Stimulated activated CD4-positive, alpha-beta T cell treated with anti-CD3 and anti-CD28 coated beads, TNF-alpha, amount 100 ng/mL, for 4 hours (primary cell): ENCODE measurements around the gene PDE6A.

ENCODE experiments used
- DNase-seq, 3 experiments: peaks; one replicate each; pipeline ENCODE4 v3.0.0-alpha.2; 2020; ENCODE audit warnings: low read depth in 3 of 3

PDE6A gene

GRCh38 chr5:149818116-149818515, 126.5 kb downstream of the PDE6A start:
- DNase-seq: no peak

GRCh38 chr5:149817539-149818060, 127.0 kb downstream of the PDE6A start:
- DNase-seq: no peak

- DNase-seq: no peak
Measured at GRCh38 chr5:149816661-149817060, 127.9 kb downstream of the PDE6A start.

- DNase-seq: no peak
Measured at GRCh38 chr5:149811453-149811852, 133.1 kb downstream of the PDE6A start.

GRCh38 chr5:149810856-149811255, 133.7 kb downstream of the PDE6A start:
- DNase-seq: no peak

- no peak for DNase-seq
Measured at GRCh38 chr5:149809931-149810691, 134.5 kb downstream of the PDE6A start.

GRCh38 chr5:149808264-149808982, 136.2 kb downstream of the PDE6A start:
- no peak for DNase-seq
